ENCODE results near the gene APOL4. TPM values are rescaled to one million over a fixed set of nuclear protein-coding genes. Genes with fewer than 3 reads are reported as not detected.

Gene APOL4
- total RNA-seq, 4 donors from 2014 or later: 0.31 to 113 (median 44.3) TPM

DNA sequence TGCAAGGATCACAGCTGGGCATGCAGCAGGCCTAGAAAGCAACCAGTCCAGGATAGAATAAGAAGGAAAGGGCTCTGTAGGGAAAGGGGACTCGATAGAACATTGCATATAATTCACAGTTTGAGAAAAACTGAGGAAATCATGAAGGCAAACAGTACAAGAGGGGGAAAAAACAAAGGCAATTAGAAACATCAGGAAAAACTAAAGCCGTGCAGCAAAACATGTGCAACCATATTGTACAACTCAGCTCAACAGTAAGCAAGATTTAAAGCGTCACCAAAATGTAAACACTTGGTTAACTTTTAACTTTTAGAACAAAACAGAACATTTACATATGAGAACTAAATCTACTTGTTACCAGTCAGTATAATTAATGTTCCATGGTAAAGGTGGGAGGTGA lies 49.5 kb downstream of the APOL4 start:
- DNase-seq (ENCODE audit: low spot score): no peak
- no peak for ATAC-seq (ENCODE audit: low FRiP score)
- TF ChIP-seq, protein P1, sequence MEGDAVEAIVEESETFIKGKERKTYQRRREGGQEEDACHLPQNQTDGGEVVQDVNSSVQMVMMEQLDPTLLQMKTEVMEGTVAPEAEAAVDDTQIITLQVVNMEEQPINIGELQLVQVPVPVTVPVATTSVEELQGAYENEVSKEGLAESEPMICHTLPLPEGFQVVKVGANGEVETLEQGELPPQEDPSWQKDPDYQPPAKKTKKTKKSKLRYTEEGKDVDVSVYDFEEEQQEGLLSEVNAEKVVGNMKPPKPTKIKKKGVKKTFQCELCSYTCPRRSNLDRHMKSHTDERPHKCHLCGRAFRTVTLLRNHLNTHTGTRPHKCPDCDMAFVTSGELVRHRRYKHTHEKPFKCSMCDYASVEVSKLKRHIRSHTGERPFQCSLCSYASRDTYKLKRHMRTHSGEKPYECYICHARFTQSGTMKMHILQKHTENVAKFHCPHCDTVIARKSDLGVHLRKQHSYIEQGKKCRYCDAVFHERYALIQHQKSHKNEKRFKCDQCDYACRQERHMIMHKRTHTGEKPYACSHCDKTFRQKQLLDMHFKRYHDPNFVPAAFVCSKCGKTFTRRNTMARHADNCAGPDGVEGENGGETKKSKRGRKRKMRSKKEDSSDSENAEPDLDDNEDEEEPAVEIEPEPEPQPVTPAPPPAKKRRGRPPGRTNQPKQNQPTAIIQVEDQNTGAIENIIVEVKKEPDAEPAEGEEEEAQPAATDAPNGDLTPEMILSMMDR (IDR thresholded peaks at IDR 0.05): no peak

DNA sequence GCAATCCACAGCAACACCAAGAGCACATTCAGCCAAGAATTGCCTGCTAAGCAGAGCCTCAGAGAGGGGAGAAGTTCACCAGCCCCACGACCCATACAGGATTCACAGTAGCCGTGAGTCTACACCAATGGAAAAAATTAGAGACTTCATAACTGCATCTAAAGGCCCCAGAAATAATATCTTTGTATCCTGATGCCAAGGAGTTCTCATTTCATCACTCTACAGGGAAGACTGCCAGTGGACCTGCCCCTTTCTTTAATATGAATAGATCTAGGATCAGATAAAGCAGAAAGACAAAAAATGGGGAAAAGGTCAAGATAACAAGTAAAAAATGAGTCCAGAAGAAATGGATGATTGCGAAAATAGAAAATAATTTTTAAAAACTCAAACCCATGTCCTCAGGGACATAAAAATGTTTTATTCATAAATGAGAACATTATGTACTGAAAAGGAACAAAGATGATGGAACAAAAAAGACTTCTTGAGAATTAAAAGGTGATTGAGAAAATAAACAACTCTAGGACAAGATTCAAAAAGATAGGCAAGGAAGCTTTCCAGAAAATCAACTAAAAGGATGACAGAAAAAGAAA lies 50.5 kb downstream of the APOL4 start:
- ATAC-seq (ENCODE audit: low FRiP score) (no peak), DNase-seq (ENCODE audit: low spot score) (no peak)
- TF ChIP-seq, protein P1 (IDR thresholded peaks at IDR 0.05): no peak

DNA sequence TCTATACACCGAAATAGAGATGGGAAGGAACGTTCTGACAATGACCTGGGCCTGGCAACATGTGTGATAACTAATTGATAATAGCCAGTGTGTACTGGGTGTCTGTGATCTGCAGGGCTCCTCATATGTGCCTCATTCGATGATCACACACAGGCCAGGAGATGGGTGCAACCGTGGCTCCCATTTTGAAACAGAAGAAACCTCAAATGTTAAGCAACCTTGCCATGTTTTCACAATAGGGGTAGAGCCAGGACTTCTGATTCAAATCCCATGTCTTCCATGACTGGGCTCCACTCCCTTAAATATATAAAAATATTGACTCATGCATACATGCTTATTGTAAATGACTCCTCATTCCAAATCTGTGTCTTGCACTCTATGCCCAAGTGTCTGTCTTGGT lies 52.2 kb downstream of the APOL4 start:
- TF ChIP-seq, protein P1 (IDR thresholded peaks at IDR 0.05): no peak
- no peak for DNase-seq (ENCODE audit: low spot score)

DNA sequence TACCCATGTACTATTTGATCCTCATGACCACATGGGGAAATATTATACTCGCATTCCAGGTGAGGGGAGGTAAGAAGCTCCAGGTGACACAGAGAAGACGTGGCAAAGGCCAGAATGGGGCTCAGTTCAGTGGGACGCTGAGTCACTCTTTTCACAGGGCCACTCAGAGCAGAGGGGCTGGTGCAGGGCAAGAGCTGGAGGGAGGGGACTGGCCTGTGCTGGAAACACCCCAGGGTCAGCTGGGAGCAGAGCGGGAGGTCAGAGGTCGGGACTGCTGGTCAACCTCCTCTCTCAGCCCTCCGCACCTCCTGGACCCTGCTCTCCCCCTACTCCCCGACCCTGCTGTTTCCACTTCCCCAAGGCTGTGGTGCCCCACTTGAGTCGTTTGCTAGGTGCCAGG lies 53.2 kb downstream of the APOL4 start:
- no peak for DNase-seq (ENCODE audit: low spot score)
- TF ChIP-seq, protein P1 (IDR thresholded peaks at IDR 0.05): no peak
- ATAC-seq (ENCODE audit: low FRiP score): no peak

More for the DNA sequence above, 52.2 kb downstream of the APOL4 start:
- peak; percentile 30 for ATAC-seq (ENCODE audit: low FRiP score)

DNA sequence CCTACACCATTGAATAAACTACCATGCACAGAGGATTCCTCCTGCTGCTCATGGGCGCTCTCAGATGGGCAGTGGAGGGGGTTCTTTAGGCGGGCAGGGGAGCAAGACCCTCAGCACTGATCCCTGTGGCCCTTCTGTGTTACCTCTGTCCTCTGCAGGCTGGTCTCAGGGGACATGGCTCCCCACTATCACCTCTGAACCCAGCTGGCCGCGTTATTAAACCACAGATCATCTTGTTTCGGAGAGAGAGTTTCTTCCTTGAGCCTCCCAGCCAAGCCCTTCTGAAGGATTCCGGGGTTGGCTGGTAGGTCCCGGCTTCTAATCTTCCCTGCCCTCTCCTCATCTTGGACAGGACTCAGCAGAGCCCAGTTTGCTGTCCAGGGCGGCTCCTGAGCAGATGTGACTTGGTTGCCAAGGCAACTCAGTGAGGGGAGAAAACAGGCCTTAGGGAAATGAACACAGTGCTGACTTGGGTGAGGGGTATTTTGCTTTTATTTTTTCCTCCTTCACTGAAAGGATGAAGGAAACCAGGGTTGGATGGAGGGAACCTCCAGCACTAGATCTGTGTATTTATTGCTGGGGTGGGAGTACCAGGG lies 54.3 kb downstream of the APOL4 start:
- ATAC-seq (ENCODE audit: low FRiP score) (no peak), DNase-seq (ENCODE audit: low spot score) (no peak)
- TF ChIP-seq, protein P1 (IDR thresholded peaks at IDR 0.05): no peak

DNA sequence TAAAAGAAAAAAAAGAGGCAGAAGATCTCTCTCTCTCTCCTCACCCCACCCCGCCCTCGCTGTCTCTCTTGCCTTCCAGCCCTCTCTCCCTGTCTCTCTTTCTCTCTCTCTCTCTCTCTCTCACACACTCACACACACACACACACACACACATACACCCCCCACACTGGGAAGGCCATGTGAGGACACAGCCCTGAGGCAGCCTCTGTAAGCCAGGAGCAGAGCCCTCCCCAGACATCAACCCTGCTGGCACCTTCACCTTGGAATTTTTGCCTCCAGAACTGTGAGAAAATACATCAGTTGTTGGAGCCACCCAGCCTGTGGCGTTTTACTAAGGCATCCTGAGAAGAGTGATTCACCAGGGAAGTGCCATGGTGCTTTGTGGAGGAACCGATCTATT lies 55.7 kb downstream of the APOL4 start:
- DNase-seq (ENCODE audit: low spot score): no peak
- no peak for ATAC-seq (ENCODE audit: low FRiP score)
- TF ChIP-seq, protein P1 (IDR thresholded peaks at IDR 0.05): no peak

DNA sequence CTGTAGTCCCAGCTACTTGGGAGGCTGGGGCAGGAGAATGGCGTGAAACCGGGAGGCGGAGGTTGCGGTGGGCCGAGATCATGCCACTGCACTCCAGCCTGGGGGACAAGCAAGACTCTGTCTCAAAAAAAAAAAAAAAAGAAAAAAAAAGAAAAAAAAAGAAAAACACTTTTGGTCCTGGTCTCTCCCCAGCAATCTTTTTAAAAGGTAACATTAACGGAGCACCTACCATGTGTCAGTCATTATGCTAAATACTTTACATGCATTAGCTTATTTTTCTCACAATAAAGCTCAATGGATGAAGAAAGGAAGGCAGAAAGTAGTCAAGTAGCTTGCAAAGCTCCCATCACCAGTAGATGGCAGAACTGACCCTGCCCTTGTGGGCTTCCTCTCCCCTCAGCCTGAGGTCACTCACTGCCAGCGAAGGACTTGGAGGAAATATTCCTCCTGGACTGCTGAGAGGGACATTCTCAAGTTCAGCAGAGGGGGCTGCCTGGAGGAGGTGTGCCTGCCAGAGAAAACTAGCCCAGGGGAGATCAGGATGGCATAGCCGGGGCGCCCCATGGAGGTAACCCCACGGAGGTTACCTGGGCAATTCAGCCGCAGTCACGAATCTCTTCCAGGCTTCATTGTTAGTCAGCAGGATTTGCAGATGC lies 56.6 kb downstream of the APOL4 start:
- ATAC-seq (ENCODE audit: low FRiP score) (peak; percentile 33), DNase-seq (ENCODE audit: low spot score) (no peak)
- TF ChIP-seq, protein P1 (IDR thresholded peaks at IDR 0.05): no peak

Measured in omental fat pad (tissue), 4 donors.